T-helper 1 cell treated with Interleukin-12 subunit alpha and Interleukin-12 subunit beta and Interleukin-4 antibody, amounts not matched to agents 30 μg/mL and 1 μg/mL, for 36 hours (primary cell): ENCODE measurements around the gene SSR3.

Source experiments
- H3K27ac Mint-ChIP-seq: one replicate; pipeline ENCODE4 v1.8.0; 2021; ENCODE audit warnings: mild to moderate bottlenecking, mixed read lengths
- H3K27me3 Mint-ChIP-seq: one replicate; pipeline ENCODE4 v1.8.0; 2021; ENCODE audit warnings: low read depth, mixed read lengths
- H3K36me3 Mint-ChIP-seq: one replicate; pipeline ENCODE4 v1.8.0; 2021; ENCODE audit warnings: low read depth, mixed read lengths
- H3K4me1 Mint-ChIP-seq: one replicate; pipeline ENCODE4 v1.8.0; 2021; ENCODE audit warnings: low read depth, mixed read lengths
- H3K4me3 Mint-ChIP-seq: one replicate; pipeline ENCODE4 v1.8.0; 2021; ENCODE audit warnings: mild to moderate bottlenecking, moderate library complexity, mixed read lengths
- H3K9me3 Mint-ChIP-seq: one replicate; pipeline ENCODE4 v1.8.0; 2021; ENCODE audit warnings: mixed read lengths

Gene SSR3

DNA sequence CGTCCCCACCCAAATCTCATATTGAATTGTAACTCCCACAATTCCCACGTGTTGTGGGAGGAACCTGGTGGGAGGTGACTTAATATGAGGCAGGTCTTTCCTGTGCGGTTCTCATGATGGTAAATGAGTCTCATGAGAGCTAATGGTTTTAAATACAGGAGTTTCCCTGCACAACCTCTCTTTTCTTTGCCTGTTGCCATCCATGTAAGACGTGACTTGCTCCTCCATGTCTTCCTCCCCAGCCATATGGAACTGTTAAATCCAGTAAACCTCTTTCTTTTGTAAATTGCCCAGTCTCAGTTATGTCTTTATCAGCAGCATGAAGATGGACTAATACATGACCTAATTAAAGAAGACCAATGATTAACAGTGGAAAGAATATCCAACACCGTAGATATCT, 56.6 kb downstream of the SSR3 start:
- no peaks in the 10 kb centered on the region for H3K9me3 Mint-ChIP-seq
- H3K4me1 Mint-ChIP-seq = peaks cover 3% of the 10 kb centered on the region
- H3K27me3 Mint-ChIP-seq = peaks cover 39% of the 10 kb centered on the region
- no peak overlapping the region for H3K4me3 Mint-ChIP-seq
- peaks cover 4% of the 10 kb centered on the region for H3K36me3 Mint-ChIP-seq
- no peak overlapping the region for H3K27ac Mint-ChIP-seq

DNA sequence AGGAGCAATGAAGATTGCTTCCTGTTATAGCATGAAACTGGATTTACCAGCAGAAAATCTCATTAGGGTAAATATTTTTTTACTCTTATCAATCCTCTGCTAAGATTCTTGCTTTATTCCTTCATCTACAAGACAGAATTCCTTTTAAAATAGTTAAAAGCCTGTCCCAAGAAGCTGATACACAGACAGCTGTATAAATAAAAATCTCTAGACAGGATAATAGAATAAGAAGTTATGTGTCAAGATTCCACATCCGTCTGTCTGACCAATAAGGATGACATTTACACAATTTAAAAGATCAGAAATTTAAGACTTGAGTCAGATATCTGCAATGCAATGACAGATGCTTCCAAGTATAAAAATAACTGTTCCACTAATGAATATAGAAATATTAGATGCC, 57.6 kb downstream of the SSR3 start:
- H3K27ac Mint-ChIP-seq = no peak overlapping the region
- no peaks in the 10 kb centered on the region for H3K9me3 Mint-ChIP-seq
- no peak overlapping the region for H3K4me3 Mint-ChIP-seq
- peaks cover 40% of the 10 kb centered on the region for H3K27me3 Mint-ChIP-seq
- H3K4me1 Mint-ChIP-seq = peaks cover 3% of the 10 kb centered on the region
- H3K36me3 Mint-ChIP-seq = peaks cover 4% of the 10 kb centered on the region

- H3K27me3 Mint-ChIP-seq = peaks cover 41% of the 10 kb centered on the region
- H3K9me3 Mint-ChIP-seq = no peaks in the 10 kb centered on the region
- no peak overlapping the region for H3K4me3 Mint-ChIP-seq
- H3K36me3 Mint-ChIP-seq = peaks cover 4% of the 10 kb centered on the region
- peaks cover 3% of the 10 kb centered on the region for H3K4me1 Mint-ChIP-seq
- no peak overlapping the region for H3K27ac Mint-ChIP-seq
These were observed 59.1 kb downstream of the SSR3 start for GRCh38 chr3:156495816-156496215.

DNA sequence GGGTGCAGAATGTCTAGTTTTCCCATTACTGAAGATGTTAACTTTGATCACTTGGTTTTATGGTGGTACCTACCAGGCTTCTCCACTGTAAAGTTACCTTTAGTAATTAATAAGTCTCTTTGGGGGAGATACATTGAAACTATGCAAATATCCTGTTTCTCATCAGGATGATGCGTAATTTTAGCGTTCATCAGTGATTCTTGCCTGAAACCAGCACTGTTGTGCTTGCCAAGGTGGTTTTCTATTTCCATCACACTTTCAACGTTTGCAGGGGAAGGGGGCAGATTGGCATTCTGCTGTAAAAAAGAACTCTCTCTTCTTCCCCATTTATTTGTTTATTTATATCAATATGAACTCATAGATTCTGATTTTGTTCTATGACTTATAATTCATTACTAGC, 61.0 kb downstream of the SSR3 start:
- H3K9me3 Mint-ChIP-seq = no peaks in the 10 kb centered on the region
- peaks cover 41% of the 10 kb centered on the region for H3K27me3 Mint-ChIP-seq
- H3K4me1 Mint-ChIP-seq = peaks cover 3% of the 10 kb centered on the region
- no peak overlapping the region for H3K4me3 Mint-ChIP-seq
- peaks cover 4% of the 10 kb centered on the region for H3K36me3 Mint-ChIP-seq
- no peak overlapping the region for H3K27ac Mint-ChIP-seq

DNA sequence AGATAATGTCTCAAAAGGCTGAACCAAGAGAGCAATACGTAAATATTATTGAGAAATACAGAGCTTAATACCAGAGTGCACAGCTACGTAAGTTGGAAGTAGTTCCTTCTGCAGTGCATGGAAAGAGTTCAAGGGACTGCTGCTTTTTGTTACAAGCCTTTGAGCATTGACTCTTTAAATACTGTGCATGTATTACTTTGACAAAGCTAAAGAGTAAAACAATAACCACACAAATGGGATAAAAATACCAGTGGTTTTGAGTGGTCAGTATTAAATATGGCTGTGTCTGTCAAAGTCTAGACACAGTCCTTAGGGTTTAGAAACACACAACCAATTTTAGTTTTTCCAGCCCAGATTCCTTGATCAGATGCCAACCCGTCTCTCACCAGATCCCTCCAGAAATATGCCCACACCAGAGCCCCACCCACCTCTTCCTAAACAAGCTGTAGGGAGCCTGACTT, 62.1 kb downstream of the SSR3 start:
- no peak overlapping the region for H3K27ac Mint-ChIP-seq
- no peaks in the 10 kb centered on the region for H3K9me3 Mint-ChIP-seq
- H3K4me3 Mint-ChIP-seq = no peak overlapping the region
- peaks cover 3% of the 10 kb centered on the region for H3K4me1 Mint-ChIP-seq
- peaks cover 35% of the 10 kb centered on the region for H3K27me3 Mint-ChIP-seq
- peaks cover 4% of the 10 kb centered on the region for H3K36me3 Mint-ChIP-seq

DNA sequence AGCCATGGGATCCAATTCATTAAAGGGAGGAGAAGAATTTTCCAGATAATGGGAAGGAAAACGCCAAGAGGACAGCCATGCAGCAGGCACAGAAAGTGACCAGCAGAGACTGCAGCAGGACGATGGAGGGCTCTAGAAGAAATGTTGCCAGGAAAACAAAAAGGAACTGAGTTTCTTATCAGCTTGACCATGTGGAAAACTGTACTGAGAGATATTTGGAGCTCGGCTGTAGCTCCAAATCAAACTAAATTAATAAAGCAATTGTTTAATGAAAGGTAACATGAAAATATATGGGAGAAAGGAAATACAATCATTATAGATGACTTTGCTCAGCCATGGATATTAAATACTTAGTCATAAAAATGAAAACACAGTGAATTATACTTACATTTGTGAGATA, 63.7 kb downstream of the SSR3 start:
- Mint-ChIP-seq H3K4me1 (peaks cover 5% of the 10 kb centered on the region), H3K9me3 (no peaks in the 10 kb centered on the region), H3K36me3 (peaks cover 3% of the 10 kb centered on the region), H3K27ac (no peak overlapping the region), H3K4me3 (no peak overlapping the region), H3K27me3 (peaks cover 36% of the 10 kb centered on the region)
